ENCODE results near the gene GALNT12.

GALNT12 gene

DNA sequence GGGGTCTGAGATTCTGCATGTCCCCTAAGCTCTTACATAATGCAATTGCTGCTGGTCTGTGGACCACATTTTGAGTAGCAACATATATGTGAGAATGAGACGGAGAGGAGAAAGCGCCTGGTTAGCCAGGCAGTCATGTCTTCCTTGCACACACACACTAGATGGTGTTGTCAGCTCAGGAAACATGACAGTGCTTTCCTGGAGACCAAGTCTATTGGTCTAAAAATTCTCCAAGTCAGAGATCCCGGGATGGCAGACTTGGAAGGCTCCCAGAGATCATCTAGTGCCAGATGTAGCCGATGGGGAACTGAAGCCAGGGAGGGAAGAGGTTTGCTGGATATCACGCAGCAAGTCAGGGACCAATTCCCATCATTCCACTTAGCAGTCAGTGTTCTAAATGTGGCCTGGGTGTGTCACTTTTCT, 53.4 kb downstream of the GALNT12 start:
- Histone ChIP-seq H3K9ac (ENCODE audit: low read length) (no peak overlapping the region), H3K4me1 (ENCODE audit: control insufficient read depth, insufficient read depth, low read length) (no peaks in the 10 kb centered on the region), H3K4me3 (ENCODE audit: low read length) (no peak overlapping the region), H3K27me3 (ENCODE audit: control insufficient read depth, insufficient read depth, low read length) (no peaks in the 10 kb centered on the region), H3K9me3 (ENCODE audit: control insufficient read depth, low read length) (no peaks in the 10 kb centered on the region), H3K36me3 (ENCODE audit: control insufficient read depth, insufficient read depth, low read length) (no peaks in the 10 kb centered on the region)

DNA sequence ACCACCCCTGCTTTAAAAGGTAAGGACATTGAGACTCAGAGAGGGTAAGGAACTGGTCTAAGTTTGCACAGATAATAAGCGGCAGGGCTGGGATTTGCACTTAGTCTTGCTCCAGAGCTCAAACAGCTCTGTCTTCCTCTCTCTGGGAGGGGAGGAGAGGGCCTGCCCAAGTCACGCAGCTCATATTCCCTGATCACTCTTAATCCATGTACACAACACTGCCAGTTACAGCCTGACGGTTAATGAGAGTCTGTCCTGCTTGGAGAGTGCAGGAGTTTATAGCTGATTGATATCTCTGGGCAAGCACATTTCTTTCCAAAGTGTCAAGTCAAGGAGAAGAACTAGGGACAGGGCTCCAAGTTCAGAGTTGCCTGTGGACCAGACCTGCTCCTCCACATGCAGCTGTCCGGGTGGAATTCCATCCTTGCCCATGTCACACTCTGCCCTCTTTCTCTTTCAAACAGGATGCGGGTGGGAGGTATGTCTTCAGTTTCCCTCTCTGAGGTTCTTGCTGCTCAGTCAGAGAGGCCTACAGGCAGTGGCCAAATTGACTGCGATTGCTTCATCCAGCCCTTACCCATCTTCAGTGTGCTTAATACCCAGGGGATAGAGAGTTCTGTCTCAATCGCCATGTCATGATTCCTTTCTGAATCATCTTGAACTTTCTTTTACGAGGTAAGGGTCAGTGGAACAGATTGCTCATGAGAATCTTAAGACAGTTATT, 54.5 kb downstream of the GALNT12 start:
- Histone ChIP-seq H3K4me3 (ENCODE audit: low read length) (no peak overlapping the region), H3K4me1 (ENCODE audit: control insufficient read depth, insufficient read depth, low read length) (peaks cover 5% of the 10 kb centered on the region), H3K9me3 (ENCODE audit: control insufficient read depth, low read length) (no peaks in the 10 kb centered on the region), H3K9ac (ENCODE audit: low read length) (no peak overlapping the region), H3K27me3 (ENCODE audit: control insufficient read depth, insufficient read depth, low read length) (no peaks in the 10 kb centered on the region), H3K36me3 (ENCODE audit: control insufficient read depth, insufficient read depth, low read length) (no peaks in the 10 kb centered on the region)

DNA sequence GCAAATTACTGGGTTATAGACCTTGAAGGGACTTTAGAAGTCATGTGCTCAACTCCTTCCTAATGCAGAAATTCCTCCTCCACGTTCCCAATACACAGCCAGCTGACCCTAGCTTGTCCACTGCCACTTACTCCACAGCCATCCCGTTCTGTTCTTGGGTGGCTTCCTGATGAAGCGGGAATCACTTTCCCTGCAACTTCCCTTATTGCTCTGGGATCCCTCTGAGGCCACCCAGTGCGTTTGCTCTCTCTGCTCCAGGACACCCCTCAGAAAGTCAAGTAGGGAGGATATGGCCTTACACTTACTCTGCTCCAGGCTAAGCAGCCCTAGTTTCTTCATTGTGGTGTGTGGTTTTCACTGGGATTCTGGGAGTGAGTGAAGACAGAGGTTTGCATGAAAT, 55.5 kb downstream of the GALNT12 start:
- no peaks in the 10 kb centered on the region for H3K36me3 ChIP-seq (ENCODE audit: control insufficient read depth, insufficient read depth, low read length)
- no peaks in the 10 kb centered on the region for H3K27me3 ChIP-seq (ENCODE audit: control insufficient read depth, insufficient read depth, low read length)
- no peak overlapping the region for H3K4me3 ChIP-seq (ENCODE audit: low read length)
- H3K4me1 ChIP-seq (ENCODE audit: control insufficient read depth, insufficient read depth, low read length), result peaks cover 10% of the 10 kb centered on the region
- H3K9me3 ChIP-seq (ENCODE audit: control insufficient read depth, low read length), result no peaks in the 10 kb centered on the region
- no peak overlapping the region for H3K9ac ChIP-seq (ENCODE audit: low read length)

DNA sequence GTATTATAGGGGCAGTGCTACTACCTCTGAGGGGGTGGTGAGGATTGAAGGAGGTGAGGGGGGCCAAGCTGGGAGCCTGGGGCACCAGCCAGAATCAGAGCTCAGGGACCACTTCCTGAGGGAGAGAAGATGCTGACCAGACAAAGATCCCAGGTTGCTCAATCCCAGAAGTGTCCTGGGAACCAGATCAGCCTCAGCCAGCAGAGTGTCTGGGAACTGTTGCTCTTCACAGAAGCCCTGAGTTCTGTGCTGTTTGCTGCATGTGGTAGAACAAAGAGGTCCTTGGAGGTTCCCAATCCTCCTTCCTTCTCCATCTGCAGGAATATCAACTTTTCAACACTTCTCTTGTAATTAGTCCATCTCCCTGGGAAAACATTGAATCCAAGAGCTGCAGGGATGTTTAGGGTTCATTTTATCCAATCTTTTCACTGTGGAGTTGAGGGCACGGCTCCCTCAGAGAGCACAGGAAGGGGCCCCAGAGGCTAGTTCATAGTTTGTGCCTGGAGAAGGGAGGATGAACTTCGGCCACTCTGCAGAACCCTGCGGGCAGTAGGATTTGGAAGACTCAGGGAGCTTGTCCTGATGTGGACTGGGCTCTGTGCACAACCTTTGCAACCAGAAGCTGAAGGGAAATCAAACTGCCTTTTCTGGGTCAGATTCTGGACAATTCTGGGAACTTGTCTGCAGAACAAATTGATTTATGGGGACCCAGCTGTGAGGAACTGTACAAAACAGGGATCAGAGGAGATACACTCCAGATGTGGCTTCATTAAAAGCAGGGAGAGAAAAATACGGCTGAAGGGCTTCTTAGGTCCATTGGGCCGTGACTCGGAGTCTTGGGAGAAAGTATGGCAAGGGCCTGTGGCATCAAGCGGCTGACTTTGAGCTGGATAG, 57.1 kb downstream of the GALNT12 start:
- H3K4me1 ChIP-seq (ENCODE audit: control insufficient read depth, insufficient read depth, low read length), result peaks cover 10% of the 10 kb centered on the region

DNA sequence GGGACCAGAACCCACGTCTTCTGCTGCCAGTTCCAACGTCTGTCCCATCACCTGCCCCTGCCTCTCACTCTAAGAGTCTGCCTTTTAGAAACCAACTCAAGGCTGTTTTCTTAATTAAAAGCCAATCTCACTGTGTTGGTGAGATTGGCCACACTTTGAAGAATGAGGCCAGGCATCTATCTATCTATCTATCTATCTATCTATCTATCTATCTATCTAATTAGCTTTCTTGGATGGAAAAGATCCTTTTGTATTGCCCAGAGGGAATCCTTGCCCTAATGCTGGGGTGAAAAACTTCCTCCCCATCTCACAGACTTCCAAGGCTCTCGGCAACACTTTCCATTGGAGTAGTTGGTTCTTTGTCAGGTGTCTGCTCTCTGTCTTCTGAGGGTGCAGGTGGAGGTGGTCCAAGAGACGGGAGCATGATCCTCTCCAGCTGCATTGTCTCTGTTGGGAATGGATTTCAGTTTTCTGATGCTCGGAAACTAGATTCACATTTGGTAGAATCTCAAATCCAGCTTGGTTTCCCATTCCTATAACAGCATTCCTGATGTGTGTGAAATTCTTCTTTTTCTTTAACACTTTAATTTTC, 57.9 kb downstream of the GALNT12 start:
- no peaks in the 10 kb centered on the region for H3K36me3 ChIP-seq (ENCODE audit: control insufficient read depth, insufficient read depth, low read length)
- H3K27me3 ChIP-seq (ENCODE audit: control insufficient read depth, insufficient read depth, low read length), result no peaks in the 10 kb centered on the region
- H3K4me1 ChIP-seq (ENCODE audit: control insufficient read depth, insufficient read depth, low read length), result peaks cover 10% of the 10 kb centered on the region
- no peak overlapping the region for H3K4me3 ChIP-seq (ENCODE audit: low read length)
- no peaks in the 10 kb centered on the region for H3K9me3 ChIP-seq (ENCODE audit: control insufficient read depth, low read length)
- H3K9ac ChIP-seq (ENCODE audit: low read length), result no peak overlapping the region

More for the DNA sequence above, 57.1 kb downstream of the GALNT12 start:
- H3K9me3 ChIP-seq (ENCODE audit: control insufficient read depth, low read length), result no peaks in the 10 kb centered on the region
- H3K36me3 ChIP-seq (ENCODE audit: control insufficient read depth, insufficient read depth, low read length), result no peaks in the 10 kb centered on the region
- no peaks in the 10 kb centered on the region for H3K27me3 ChIP-seq (ENCODE audit: control insufficient read depth, insufficient read depth, low read length)
- H3K9ac ChIP-seq (ENCODE audit: low read length), result no peak overlapping the region
- no peak overlapping the region for H3K4me3 ChIP-seq (ENCODE audit: low read length)

DNA sequence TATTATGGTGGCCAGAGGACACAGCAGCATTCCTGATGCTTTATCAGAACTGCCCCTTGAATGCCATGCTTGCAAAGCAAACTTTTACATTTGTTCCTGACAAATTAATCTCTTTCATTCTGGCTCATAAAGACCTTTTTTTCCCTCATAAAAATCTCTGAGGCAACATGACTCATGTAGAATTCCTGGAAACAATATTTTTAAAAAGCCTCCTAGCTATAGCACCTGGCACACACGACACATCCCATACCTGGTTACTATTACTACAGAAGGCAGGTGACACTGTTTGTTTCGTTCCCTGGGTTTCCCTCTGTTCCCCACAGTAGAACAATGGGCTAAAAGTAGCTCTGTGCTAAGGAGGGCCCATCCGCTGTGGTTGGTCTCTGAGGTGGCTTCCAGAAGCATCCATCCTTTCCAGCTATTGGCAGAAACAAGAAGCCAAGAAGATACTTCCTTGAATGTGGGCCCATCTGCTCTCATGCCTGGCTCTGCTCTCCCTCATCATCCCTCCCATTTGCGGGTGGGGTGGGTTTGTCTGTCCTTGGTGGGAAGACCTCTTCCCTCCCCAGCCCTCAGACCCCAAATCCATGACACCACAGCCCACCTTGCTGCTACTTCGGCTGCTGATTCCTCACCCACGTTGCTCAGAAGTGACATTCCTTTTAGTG, 59.1 kb downstream of the GALNT12 start:
- Histone ChIP-seq H3K27me3 (ENCODE audit: control insufficient read depth, insufficient read depth, low read length) (no peaks in the 10 kb centered on the region), H3K36me3 (ENCODE audit: control insufficient read depth, insufficient read depth, low read length) (no peaks in the 10 kb centered on the region), H3K9ac (ENCODE audit: low read length) (no peak overlapping the region), H3K9me3 (ENCODE audit: control insufficient read depth, low read length) (no peaks in the 10 kb centered on the region), H3K4me3 (ENCODE audit: low read length) (no peak overlapping the region), H3K4me1 (ENCODE audit: control insufficient read depth, insufficient read depth, low read length) (peaks cover 10% of the 10 kb centered on the region)

DNA sequence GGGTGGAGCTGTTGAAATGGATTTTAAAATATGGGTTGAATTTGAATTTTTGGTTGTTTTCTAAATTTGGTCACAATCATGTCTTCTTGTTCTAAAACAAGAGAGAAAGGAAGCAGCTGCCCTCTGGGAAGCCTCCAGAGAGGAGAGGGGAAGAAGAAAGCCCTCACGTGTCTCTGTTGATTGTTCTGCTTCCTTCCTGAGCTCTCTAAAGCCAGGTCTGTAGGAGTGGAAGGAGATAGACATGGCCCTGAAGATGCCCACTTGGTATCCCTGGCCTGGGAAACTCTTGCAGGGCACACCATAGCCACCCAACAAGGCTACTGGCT, 59.6 kb downstream of the GALNT12 start:
- peaks cover 10% of the 10 kb centered on the region for H3K4me1 ChIP-seq (ENCODE audit: control insufficient read depth, insufficient read depth, low read length)
- H3K36me3 ChIP-seq (ENCODE audit: control insufficient read depth, insufficient read depth, low read length), result no peaks in the 10 kb centered on the region
- H3K27me3 ChIP-seq (ENCODE audit: control insufficient read depth, insufficient read depth, low read length), result no peaks in the 10 kb centered on the region
- H3K9ac ChIP-seq (ENCODE audit: low read length), result no peak overlapping the region
- no peak overlapping the region for H3K4me3 ChIP-seq (ENCODE audit: low read length)
- H3K9me3 ChIP-seq (ENCODE audit: control insufficient read depth, low read length), result no peaks in the 10 kb centered on the region

DNA sequence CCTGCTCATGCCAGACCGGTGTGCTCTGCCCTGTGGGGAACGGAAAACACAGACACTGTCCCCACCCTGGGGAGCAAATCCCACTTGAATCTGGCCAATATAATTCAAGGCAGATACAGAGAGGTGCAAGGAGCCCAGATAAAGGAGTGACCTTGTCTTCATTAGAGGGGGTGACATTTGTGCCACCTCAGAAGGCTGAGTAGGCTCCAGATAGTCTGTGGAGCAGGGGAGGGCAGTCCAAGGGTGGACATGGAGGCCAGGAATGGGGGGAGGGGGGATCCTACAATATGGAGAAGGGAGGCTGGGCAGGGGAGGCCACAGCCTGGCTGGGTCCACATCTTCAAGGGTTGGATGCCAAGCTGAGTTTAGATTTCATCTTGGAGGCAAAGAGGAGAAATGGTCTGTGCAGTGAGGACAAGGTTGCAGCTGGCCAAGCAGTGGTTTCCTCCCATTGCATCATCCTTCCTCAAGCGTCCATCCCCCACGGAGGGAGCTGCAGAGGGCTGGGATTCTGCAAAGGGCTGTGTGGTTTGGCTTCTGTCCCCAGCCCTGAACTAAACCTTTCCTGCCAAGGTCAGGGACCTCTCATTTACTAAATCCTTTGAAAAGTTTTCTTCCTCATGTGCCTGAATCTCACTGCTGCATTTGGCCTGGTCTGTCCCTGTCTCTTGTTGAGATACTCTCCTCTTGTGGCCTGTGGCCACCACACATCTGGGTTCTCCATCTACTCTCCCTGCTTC, 60.1 kb downstream of the GALNT12 start:
- Histone ChIP-seq H3K4me1 (ENCODE audit: control insufficient read depth, insufficient read depth, low read length) (peaks cover 10% of the 10 kb centered on the region), H3K4me3 (ENCODE audit: low read length) (no peak overlapping the region), H3K9me3 (ENCODE audit: control insufficient read depth, low read length) (no peaks in the 10 kb centered on the region), H3K9ac (ENCODE audit: low read length) (no peak overlapping the region), H3K36me3 (ENCODE audit: control insufficient read depth, insufficient read depth, low read length) (no peaks in the 10 kb centered on the region), H3K27me3 (ENCODE audit: control insufficient read depth, insufficient read depth, low read length) (no peaks in the 10 kb centered on the region)

DNA sequence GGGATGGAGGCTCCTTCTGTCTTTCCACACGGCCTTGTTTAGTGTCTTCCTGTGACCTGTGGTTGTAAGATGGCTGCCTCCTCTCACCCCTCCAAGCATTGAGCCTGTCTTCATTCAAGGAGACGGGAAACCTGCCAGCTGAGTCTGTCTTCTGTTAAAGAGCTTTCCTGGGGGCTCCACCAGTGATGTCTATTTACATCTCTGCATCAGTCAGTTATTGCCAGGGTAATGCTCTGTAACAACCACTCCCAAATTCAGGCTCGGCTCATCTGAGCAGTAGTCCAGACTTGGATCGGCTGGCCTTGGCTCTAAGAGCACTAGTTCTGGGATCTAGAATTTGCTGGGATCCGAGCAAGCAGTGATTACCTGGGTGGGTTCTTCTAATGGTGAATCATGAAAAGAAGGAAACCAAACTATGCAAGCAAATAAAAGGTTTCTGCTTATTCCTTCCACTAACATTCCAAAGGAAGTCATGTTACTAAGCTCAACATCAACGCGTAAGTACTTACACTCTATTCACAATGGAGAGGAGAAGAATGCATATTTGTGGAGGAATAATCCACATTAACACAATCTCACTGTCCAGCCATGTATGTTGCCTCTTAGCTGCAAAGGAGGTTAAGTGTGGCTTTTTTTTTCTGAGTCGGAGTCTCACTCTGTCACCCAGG, 61.7 kb downstream of the GALNT12 start:
- peaks cover 10% of the 10 kb centered on the region for H3K4me1 ChIP-seq (ENCODE audit: control insufficient read depth, insufficient read depth, low read length)
- no peak overlapping the region for H3K9ac ChIP-seq (ENCODE audit: low read length)
- H3K36me3 ChIP-seq (ENCODE audit: control insufficient read depth, insufficient read depth, low read length), result no peaks in the 10 kb centered on the region
- no peak overlapping the region for H3K4me3 ChIP-seq (ENCODE audit: low read length)
- no peaks in the 10 kb centered on the region for H3K9me3 ChIP-seq (ENCODE audit: control insufficient read depth, low read length)
- no peaks in the 10 kb centered on the region for H3K27me3 ChIP-seq (ENCODE audit: control insufficient read depth, insufficient read depth, low read length)

DNA sequence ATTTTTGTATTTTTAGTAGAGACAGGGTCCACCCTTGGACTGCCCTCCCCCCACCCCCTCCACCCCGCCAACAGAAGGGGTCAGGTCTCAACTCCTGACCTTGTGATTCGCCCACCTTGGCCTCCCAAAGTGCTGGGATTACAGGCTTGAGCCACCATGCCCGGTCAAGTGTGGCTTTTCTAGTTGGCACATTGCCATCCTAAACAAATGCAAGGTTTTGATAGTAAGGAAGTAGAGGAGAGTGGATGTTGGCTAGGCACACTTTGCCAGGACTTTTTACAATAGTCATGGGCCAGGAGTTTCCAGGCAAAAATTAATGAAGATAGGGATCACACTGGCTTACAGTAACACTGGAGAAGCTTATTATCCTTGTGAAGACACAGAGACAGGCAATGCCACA, 62.4 kb downstream of the GALNT12 start:
- no peaks in the 10 kb centered on the region for H3K27me3 ChIP-seq (ENCODE audit: control insufficient read depth, insufficient read depth, low read length)
- no peak overlapping the region for H3K4me3 ChIP-seq (ENCODE audit: low read length)
- no peaks in the 10 kb centered on the region for H3K9me3 ChIP-seq (ENCODE audit: control insufficient read depth, low read length)
- no peaks in the 10 kb centered on the region for H3K36me3 ChIP-seq (ENCODE audit: control insufficient read depth, insufficient read depth, low read length)
- H3K4me1 ChIP-seq (ENCODE audit: control insufficient read depth, insufficient read depth, low read length), result peaks cover 10% of the 10 kb centered on the region
- H3K9ac ChIP-seq (ENCODE audit: low read length), result no peak overlapping the region
